NCI-H226 (cell line): ENCODE data around the gene CFAP70.
A peak's percentile ranks its signal among the peaks of the same experiment; 100 is the strongest.
"Not testable (repeated sequence)": the region's sequence is repeated elsewhere in the genome, so short reads cannot be mapped to it uniquely, and the experiment has no call there.

Experiments used
- DNase-seq: peaks from one replicate; pipeline ENCODE4 v3.0.0-alpha.2; 2015

CFAP70 gene

GRCh38 chr10:73358331-73359279 is at the start of gene CFAP70:
Gene CFAP70 (minus strand): TSS chr10:73358864. CDS start chr10:73354796, 4,068 bp downstream.
- peak; percentile 89 for DNase-seq

- peak; percentile 26 for DNase-seq
Measured at GRCh38 chr10:73408061-73408460, 49.4 kb upstream of the CFAP70 start.

GRCh38 chr10:73407495-73407894 is 48.8 kb upstream of the CFAP70 start:
- DNase-seq = no peak

- peak; percentile 84 for DNase-seq
Measured at GRCh38 chr10:73406846-73407245, 48.2 kb upstream of the CFAP70 start.

- no peak for DNase-seq
Measured at GRCh38 chr10:73405556-73405955, 46.9 kb upstream of the CFAP70 start.

GRCh38 chr10:73404690-73405089 is 46.0 kb upstream of the CFAP70 start:
- no peak for DNase-seq

GRCh38 chr10:73401636-73402035 is 43.0 kb upstream of the CFAP70 start:
- DNase-seq = no peak

GRCh38 chr10:73399063-73399462 is 40.4 kb upstream of the CFAP70 start:
- no peak for DNase-seq

GRCh38 chr10:73398024-73398423 is 39.4 kb upstream of the CFAP70 start:
- DNase-seq = no peak

- DNase-seq = not testable (repeated sequence)
Measured at GRCh38 chr10:73394325-73394724, 35.7 kb upstream of the CFAP70 start.

- no peak for DNase-seq
Measured at GRCh38 chr10:73388228-73388627, 29.6 kb upstream of the CFAP70 start.

- no peak for DNase-seq
Measured at GRCh38 chr10:73386583-73386982, 27.9 kb upstream of the CFAP70 start.

GRCh38 chr10:73379064-73379748 is 20.5 kb upstream of the CFAP70 start:
- no peak for DNase-seq

GRCh38 chr10:73376679-73377078 is 18.0 kb upstream of the CFAP70 start:
- no peak for DNase-seq

GRCh38 chr10:73368238-73368637 is 9.6 kb upstream of the CFAP70 start:
- DNase-seq = no peak

- no peak for DNase-seq
Measured at GRCh38 chr10:73366381-73367298, 8.0 kb upstream of the CFAP70 start.

- DNase-seq = no peak
Measured at GRCh38 chr10:73364964-73365363, 6.3 kb upstream of the CFAP70 start.

- DNase-seq = no peak
Measured at GRCh38 chr10:73359492-73359891, 828 bp upstream of the CFAP70 start.

- DNase-seq = no peak
Measured at GRCh38 chr10:73357821-73358220, 843 bp downstream of the CFAP70 start.

- no peak for DNase-seq
Measured at GRCh38 chr10:73357166-73357565, 1.5 kb downstream of the CFAP70 start.

GRCh38 chr10:73344269-73344668 is 14.4 kb downstream of the CFAP70 start:
- DNase-seq = no peak

- no peak for DNase-seq
Measured at GRCh38 chr10:73340121-73340520, 18.5 kb downstream of the CFAP70 start.

GRCh38 chr10:73339436-73339835 is 19.2 kb downstream of the CFAP70 start:
- DNase-seq = no peak
